K562 (cell line): Measurements from ENCODE around the gene ACAP3. TPM values are rescaled to one million over a fixed set of nuclear protein-coding genes. Genes with fewer than 3 reads are reported as not detected.

ENCODE experiments used
- ATAC-seq: fragments of 200-7000 bp; cut with Tn5 transposase; 3 replicates; pipeline ENCODE4 v1.9.1; 2020; ENCODE audit warnings: moderate library complexity
- BruUV-seq: library from RNA; stranded (reverse); fragments of 400-500 nt; replicated peaks from 2 replicates; lab custom pipeline; 2021; lab: Mats Ljungman, UMichigan
- CTCF ChIA-PET: fragments of 300-600 bp; formaldehyde crosslinking; extraction: SDS; loops from one replicate; lab custom pipeline; 2021; ENCODE audit warnings: low intra/inter-chr PET ratio; lab: Yijun Ruan, JAX
- POLR2A ChIA-PET: fragments of 300-600, 350-650 bp; sonication (Branson Sonifier 250); formaldehyde crosslinking; extraction: SDS; loops from one replicate; lab custom pipeline; 2021; ENCODE audit warnings: antibody characterized with exemption, inconsistent platforms; lab: Yijun Ruan, JAX
- DNase-seq, 4 experiments: peaks; one replicate each; pipeline versions ENCODE4 v3.0.0 to v3.0.0-alpha.2; 2011 to 2018; ENCODE audit warnings: low spot score in 3 of 4, mixed read lengths in 3 of 4; ENCODE audit errors: extremely low read depth in 1 of 4
- FAIRE-seq: peaks from 2 replicates; lab custom pipeline; 2011; peaks lifted over from hg19 to GRCh38; lab: Jason Lieb, UNC
- H2AFZ ChIP-seq: 2 replicates; pipeline ENCODE4 v1.6.0; 2011; ENCODE audit warnings: low read depth, low read length, control low read depth, inconsistent platforms
- H3K27ac ChIP-seq: fragments of 200-600 bp; 3 replicates; pipeline ENCODE4 v1.8.0; 2011; ENCODE audit warnings: low read depth, mild to moderate bottlenecking, control low read depth, inconsistent platforms, low read length, moderate library complexity, mixed read lengths; ENCODE audit errors: extremely low read depth
- H3K27me3 ChIP-seq, 2 experiments: fragments of 300-600 bp in 1 of 2; 2 replicates in 1 of 2; 3 replicates in 1 of 2; pipeline versions ENCODE4 v1.6.0 to v1.8.0; 2011; ENCODE audit warnings: inconsistent platforms in 2 of 2, low read length in 2 of 2, mild to moderate bottlenecking in 1 of 2, mixed read lengths in 1 of 2, moderate library complexity in 1 of 2; ENCODE audit not compliant: control insufficient read depth in 2 of 2, insufficient read depth in 2 of 2
- H3K36me3 ChIP-seq: fragments of 300-600 bp; 3 replicates; pipeline ENCODE4 v1.8.0; 2011; ENCODE audit warnings: mild to moderate bottlenecking, low read length, inconsistent platforms; ENCODE audit not compliant: control insufficient read depth, insufficient read depth
- H3K4me1 ChIP-seq, 2 experiments: fragments of 200-600 bp in 1 of 2; replicated peaks in 1 of 2; 2 replicates in 1 of 2; 3 replicates in 1 of 2; pipeline versions ENCODE4 v1.5.1 to v1.8.0; 2011; ENCODE audit warnings: inconsistent platforms in 2 of 2, low read length in 2 of 2, mild to moderate bottlenecking in 1 of 2, mixed read lengths in 1 of 2, moderate library complexity in 1 of 2; ENCODE audit not compliant: control insufficient read depth in 2 of 2, insufficient read depth in 2 of 2
- H3K4me2 ChIP-seq: 2 replicates; pipeline ENCODE4 v1.6.1; 2011; ENCODE audit warnings: low read length, control low read depth, inconsistent platforms, mixed read lengths; ENCODE audit not compliant: insufficient read depth
- H3K4me3 ChIP-seq: fragments of 200-600 bp; sonication (generic), shearing (Covaris generic); 2 replicates; pipeline ENCODE4 v1.5.1; 2016; ENCODE audit warnings: control low read depth, inconsistent platforms
- H3K79me2 ChIP-seq: fragments of 200-600 bp; 3 replicates; pipeline ENCODE4 v1.8.0; 2011; ENCODE audit warnings: low read length, inconsistent platforms; ENCODE audit not compliant: control insufficient read depth, insufficient read depth
- H3K9ac ChIP-seq, 2 experiments: 2 replicates each; pipeline versions ENCODE4 v1.6.0 to v1.6.1; 2011; ENCODE audit warnings: low read depth in 2 of 2, low read length in 2 of 2, control low read depth in 1 of 2, inconsistent platforms in 1 of 2, mild to moderate bottlenecking in 1 of 2, mixed read lengths in 1 of 2; ENCODE audit not compliant: insufficient read depth in 1 of 2
- H3K9me1 ChIP-seq: one replicate; pipeline ENCODE4 v1.6.0; 2011; ENCODE audit warnings: inconsistent platforms, mild to moderate bottlenecking, low read length, moderate library complexity; ENCODE audit not compliant: control insufficient read depth, insufficient read depth
- H3K9me3 ChIP-seq: replicated peaks from 2 replicates; pipeline ENCODE4 v1.5.1; 2011; ENCODE audit warnings: low read depth, low read length, inconsistent platforms; ENCODE audit not compliant: control insufficient read depth, insufficient read depth
- H4K20me1 ChIP-seq: replicated peaks from 2 replicates; pipeline ENCODE4 v1.6.1; 2011; ENCODE audit warnings: low read length, inconsistent platforms, mixed read lengths; ENCODE audit not compliant: control insufficient read depth, insufficient read depth
- FIP1L1 ChIP-seq: fragments of 200-400 bp; formaldehyde crosslinking; IDR thresholded peaks from 2 replicates; pipeline ENCODE4 v1.6.1; 2018; ENCODE audit warnings: mild to moderate bottlenecking, low read depth, low read length; ENCODE audit not compliant: poor library complexity, severe bottlenecking
- POLR2A ChIP-seq: fragments of 450-650 bp; conservative IDR thresholded peaks from 2 replicates; pipeline ENCODE4 v1.6.1; 2016
- POLR2AphosphoS2 ChIP-seq: IDR thresholded peaks from 2 replicates; pipeline ENCODE4 v1.6.1; 2012; ENCODE audit warnings: low read length, improper control_type of control experiment
- POLR2G ChIP-seq: fragments of 200-400 bp; formaldehyde crosslinking; IDR thresholded peaks from 2 replicates; pipeline ENCODE4 v1.6.1; 2017; ENCODE audit warnings: low read depth, mild to moderate bottlenecking, antibody characterized with exemption, low read length, moderate library complexity
- RBFOX2 ChIP-seq: fragments of 200-400 bp; formaldehyde crosslinking; IDR thresholded peaks from 2 replicates; pipeline ENCODE4 v1.6.1; 2017; ENCODE audit warnings: low read depth, mild to moderate bottlenecking, low read length, moderate library complexity
- STAT5A ChIP-seq: IDR thresholded peaks from 2 replicates; pipeline ENCODE4 v1.6.1; 2012; ENCODE audit warnings: low read length, inconsistent platforms, borderline replicate concordance
- ZBTB33 ChIP-seq: sonication (generic); formaldehyde crosslinking; IDR thresholded peaks from 2 replicates; pipeline ENCODE4 v1.8.1; 2023; ENCODE audit warnings: mild to moderate bottlenecking, missing genetic modification reagents
- ZC3H4 ChIP-seq: sonication (generic); formaldehyde crosslinking; IDR thresholded peaks from 2 replicates; pipeline ENCODE4 v1.9.0; 2021; ENCODE audit warnings: missing genetic modification reagents, borderline replicate concordance
- WGBS: fragments of 100-300 bp; shearing (Covaris generic); methylation state at CpG from one replicate; pipeline ENCODE4 v1.1.6; 2016; ENCODE audit warnings: low coverage, mixed read lengths; ENCODE audit not compliant: insufficient coverage; ENCODE audit errors: missing lambda C conversion rate; 5-methylcytosine and 5-hydroxymethylcytosine counted together
- in situ Hi-C: fragments of 300-500 bp; cut with MboI; formaldehyde crosslinking; loops from 4 replicates; pipeline ENCODE4 v1.15.0; 2018; ENCODE audit warnings: inconsistent platforms, mixed read lengths
- intact Hi-C: fragments of 100-400 bp; cut with micrococcal nuclease; formaldehyde crosslinking; loops from 2 replicates; pipeline ENCODE4 v1.14.2; 2022
- polyA plus RNA-seq, 8 experiments: library from polyadenylated mRNA; depleted of rRNA in 4 of 8; stranded (reverse) in 5 of 8; unstranded in 3 of 8; fragments of >200 nt; fragmentation: Nextera tagmentation in 2 of 8; fragmentation: Illumina TruSeq in 1 of 8; extraction: Ambion mirVana in 2 of 8; extraction: Trizol in 1 of 8; gene quantifications; 2 replicates each; pipeline versions ENCODE4 v1.2.1 to v1.2.3, GENCODE V29; 2011 to 2014; ENCODE audit warnings: inconsistent platforms in 1 of 8, missing spikeins in 1 of 8
- total RNA-seq, 7 experiments: library from RNA; depleted of rRNA in 6 of 7; stranded (reverse); fragments of >200 nt in 6 of 7; fragmentation: Illumina TruSeq in 2 of 7; extraction: Trizol in 2 of 7; gene quantifications; 2 replicates each; pipeline versions ENCODE4 v1.2.1 to v1.2.3, GENCODE V29; 2011 to 2021; ENCODE audit warnings: low replicate concordance in 1 of 7

Gene ACAP3
- total and polyA plus RNA-seq, 9 of the 15 experiments (the other 6 are each of a cell fraction or from before 2014, with no cell fraction given), result 0.01 to 49.0 (median 12.0) TPM

DNA sequence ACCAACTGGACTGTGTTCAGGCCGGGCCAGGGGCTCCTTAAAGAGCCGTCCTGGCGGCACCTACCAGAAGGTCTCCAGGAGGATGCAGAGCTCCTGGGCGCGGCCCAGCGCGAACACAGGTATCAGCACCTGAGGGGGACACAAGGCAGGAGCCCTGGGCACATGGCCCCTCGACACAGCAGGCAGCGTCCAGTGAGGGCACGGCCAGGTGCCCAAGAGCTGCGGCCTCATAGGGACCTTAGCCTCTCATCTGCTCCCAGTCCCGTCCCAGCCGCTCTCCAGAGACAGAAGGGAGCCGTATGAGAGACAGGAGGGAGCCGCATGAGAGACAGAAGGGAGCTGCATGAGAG lies 6.5 kb upstream of the ACAP3 start:
- Histone ChIP-seq H3K79me2 (peaks cover 37% of the 10 kb centered on the region), H3K4me1 (peaks cover 30 to 88% of the 10 kb centered on the region in 2 experiments), H3K4me2 (no peak overlapping the region), H4K20me1 (peaks cover 16% of the 10 kb centered on the region), H3K27ac (no peak overlapping the region), H2AFZ (no peak overlapping the region), H3K36me3 (peaks cover 89% of the 10 kb centered on the region), H3K27me3 (no peaks in the 10 kb centered on the region), H3K9me3 (no peaks in the 10 kb centered on the region), H3K4me3 (no peak overlapping the region), H3K9ac (peak overlapping the region in 1 of 2 experiments; percentile 84; a peak in 2 of 4 replicates), H3K9me1 (peaks cover under 1% of the 10 kb centered on the region)
- POLR2A ChIA-PET, result interaction anchor here (0.6 to 2.4 kb wide), 5 partner anchors 9 to 217 kb away, joined by 3 to 9 read pairs (median 5); no protein-coding TSS in a partner anchor
- no TSS peak for BruUV-seq
- intact Hi-C loops, result no loop called here
- in situ Hi-C loops, result no loop called here
- peak; percentile 63 for TF ChIP-seq RBFOX2
- TF ChIP-seq ZC3H4 (CRISPR knock-in tag), result 0 out of 2 replicates have a peak, but pooled peaks have one; percentile 26
- no peak for TF ChIP-seq POLR2A
- TF ChIP-seq POLR2G, result peak; percentile 63; the same call in 1 of the 2 replicates
- peak; percentile 64; the same call in 1 of the 2 replicates for TF ChIP-seq POLR2AphosphoS2
- TF ChIP-seq FIP1L1, result peak; percentile 45
- no peak for TF ChIP-seq STAT5A
- peak; percentile 76 for TF ChIP-seq ZBTB33 (CRISPR knock-in tag)
- CTCF ChIA-PET, result no interaction called here
- no peak for DNase-seq
- 95% methylated on average over 13 of the region's 15 CpGs for WGBS
- no peak for FAIRE-seq
- no peak for ATAC-seq
